NCI-H82 treated with DMSO at 0.1 percent for 48 hours (cell line): ENCODE measurements around the gene NRM.
"Not testable (repeated sequence)": the region's sequence is repeated elsewhere in the genome, so short reads cannot be mapped to it uniquely, and the experiment has no call there.

Experiments used
- DNase-seq: peaks from one replicate; lab custom pipeline; 2025; ENCODE audit not compliant: unreplicated experiment; lab: John Stamatoyannopoulos, UW

NRM gene

GRCh38 chr6:30672445-30673253 lies 18.1 kb downstream of the NRM start, which contains the start of gene DHX16:
Gene DHX16, minus strand, starts transcription at chr6:30673006. Its CDS starts 165 bp downstream, at chr6:30672841.
- DNase-seq, result peak; percentile 91

GRCh38 chr6:30670760-30671527 lies 19.8 kb downstream of the NRM start:
- DNase-seq, result no peak

GRCh38 chr6:30666300-30666699 lies 24.5 kb downstream of the NRM start:
- DNase-seq, result not testable (repeated sequence)

GRCh38 chr6:30664994-30665767 lies 25.6 kb downstream of the NRM start:
- DNase-seq, result no peak

GRCh38 chr6:30657922-30658321 lies 32.9 kb downstream of the NRM start:
- not testable (repeated sequence) for DNase-seq

- no peak for DNase-seq
Measured at GRCh38 chr6:30657454-30657853, 33.3 kb downstream of the NRM start.

- no peak for DNase-seq
Measured at GRCh38 chr6:30656513-30656912, 34.3 kb downstream of the NRM start.

GRCh38 chr6:30655743-30656094 lies 35.1 kb downstream of the NRM start:
- no peak for DNase-seq

GRCh38 chr6:30654798-30655742 lies 35.7 kb downstream of the NRM start:
- no peak for DNase-seq

- no peak for DNase-seq
Measured at GRCh38 chr6:30651143-30651542, 39.6 kb downstream of the NRM start.

GRCh38 chr6:30647242-30648116 lies 43.3 kb downstream of the NRM start:
- peak; percentile 76 for DNase-seq

- DNase-seq, result peak; percentile 78
Measured at GRCh38 chr6:30646450-30647241, 44.1 kb downstream of the NRM start, which contains the start of gene C6orf136. Gene C6orf136, plus strand, starts transcription at chr6:30647133. Its CDS starts 99 bp downstream, at chr6:30647232.

- DNase-seq, result no peak
Measured at GRCh38 chr6:30645989-30646388, 44.8 kb downstream of the NRM start.

GRCh38 chr6:30644769-30645168 lies 46.0 kb downstream of the NRM start:
- no peak for DNase-seq

- no peak for DNase-seq
Measured at GRCh38 chr6:30643656-30644055, 47.1 kb downstream of the NRM start.

GRCh38 chr6:30641048-30641447 lies 49.7 kb downstream of the NRM start:
- DNase-seq, result no peak

GRCh38 chr6:30640481-30640880 lies 50.3 kb downstream of the NRM start:
- no peak for DNase-seq
